Ramos (cell line): Measurements from ENCODE around the gene ZNF280D.

ENCODE experiments used
- in situ Hi-C: fragments of 300-500 bp; cut with MboI; formaldehyde crosslinking; loops from one replicate; pipeline ENCODE4 v1.14.3; 2022; ENCODE audit warnings: low sequenced_read_pairs; ENCODE audit not compliant: unreplicated experiment

The ZNF280D gene

GRCh38 chr15:56654216-56654615 lies 79.1 kb downstream of the ZNF280D start:
- in situ Hi-C loops: no loop called here

- in situ Hi-C loops: no loop called here
Observed at GRCh38 chr15:56653787-56654186, 79.5 kb downstream of the ZNF280D start.

DNA sequence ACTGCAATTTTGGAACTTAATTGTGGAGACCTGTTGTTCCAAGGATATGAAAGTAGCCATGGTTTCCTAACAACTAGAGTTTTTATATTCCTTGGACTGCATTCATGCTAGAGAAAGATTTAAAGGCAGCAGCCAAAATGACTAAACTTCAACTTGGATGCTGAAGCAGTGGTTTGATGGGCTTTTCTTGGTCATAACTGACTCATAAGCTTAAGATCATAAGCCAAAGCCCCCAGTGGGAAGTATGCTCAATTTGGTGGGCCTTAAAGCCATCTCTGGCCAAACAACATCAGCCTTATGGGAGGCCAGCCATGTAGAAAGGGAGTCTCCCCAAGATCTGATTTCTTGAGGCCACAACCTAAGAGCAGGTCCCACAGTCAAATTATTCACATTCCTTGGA lies 80.2 kb downstream of the ZNF280D start:
- in situ Hi-C loops: no loop called here

DNA sequence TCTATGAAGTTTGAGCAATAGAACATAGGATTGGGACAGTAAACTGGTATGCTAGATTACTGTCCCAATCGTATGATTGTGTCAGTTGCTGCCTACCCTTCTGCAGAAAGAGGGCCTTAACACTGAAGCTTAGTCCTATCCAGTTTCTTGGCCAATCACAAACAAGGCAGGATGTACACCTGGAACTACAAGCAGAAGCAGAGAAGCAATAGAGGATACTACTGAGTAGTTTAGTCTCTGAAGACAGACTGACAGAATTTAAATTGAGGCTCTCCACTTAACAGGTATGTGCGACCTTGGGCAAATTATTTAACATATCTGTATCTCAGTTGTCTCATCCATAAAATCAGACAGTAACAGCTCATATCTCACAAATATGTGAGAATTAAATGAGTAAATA lies 85.0 kb downstream of the ZNF280D start:
- in situ Hi-C loops: no loop called here

DNA sequence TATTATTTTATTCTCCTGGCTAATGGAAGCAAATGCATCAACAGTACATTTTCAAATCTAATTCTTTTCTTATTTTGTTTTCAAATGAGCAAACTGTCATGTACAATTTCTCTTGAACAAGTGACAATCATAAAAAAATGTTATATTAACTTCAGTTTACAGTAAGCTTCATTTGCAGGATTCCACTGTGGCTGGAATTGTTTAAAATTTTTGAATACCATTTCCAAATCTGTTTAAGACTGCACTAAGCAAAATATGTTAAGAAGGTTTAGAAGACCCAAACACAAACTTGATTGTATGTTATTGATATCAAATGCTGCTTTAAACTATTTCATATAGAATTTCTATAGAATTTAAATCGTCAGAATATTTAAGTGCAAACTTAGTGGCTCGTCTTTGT lies 92.8 kb downstream of the ZNF280D start:
- in situ Hi-C loops: no loop called here

DNA sequence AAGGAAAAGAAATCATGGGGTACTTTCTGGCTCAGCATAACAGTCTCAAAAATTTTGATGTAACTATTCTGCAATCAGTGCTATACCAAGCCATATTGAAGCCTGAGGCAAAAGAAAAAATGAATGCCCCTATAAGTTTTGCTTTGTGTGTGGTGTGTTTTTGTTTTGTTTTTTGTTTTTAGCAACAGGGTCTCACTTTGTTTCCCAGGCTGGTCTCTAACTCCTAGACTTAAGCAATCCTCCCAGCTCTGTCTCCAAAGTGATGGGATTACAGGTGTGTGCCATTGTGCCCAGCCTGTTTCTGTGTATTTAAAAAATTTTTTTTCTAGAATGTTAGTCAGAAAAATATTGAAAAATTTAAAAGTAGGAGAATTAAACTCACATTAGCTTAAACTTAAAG lies 93.2 kb downstream of the ZNF280D start:
- in situ Hi-C loops: no loop called here

GRCh38 chr15:56639631-56640030 lies 93.7 kb downstream of the ZNF280D start:
- in situ Hi-C loops: no loop called here

- in situ Hi-C loops: no loop called here
Observed at GRCh38 chr15:56631765-56632164, 101.5 kb downstream of the ZNF280D start.

- in situ Hi-C loops: no loop called here
Observed at GRCh38 chr15:56628893-56629532, 104.3 kb downstream of the ZNF280D start.

GRCh38 chr15:56619887-56620286 lies 113.4 kb downstream of the ZNF280D start:
- in situ Hi-C loops: no loop called here

GRCh38 chr15:56617628-56618027 lies 115.7 kb downstream of the ZNF280D start:
- in situ Hi-C loops: no loop called here

DNA sequence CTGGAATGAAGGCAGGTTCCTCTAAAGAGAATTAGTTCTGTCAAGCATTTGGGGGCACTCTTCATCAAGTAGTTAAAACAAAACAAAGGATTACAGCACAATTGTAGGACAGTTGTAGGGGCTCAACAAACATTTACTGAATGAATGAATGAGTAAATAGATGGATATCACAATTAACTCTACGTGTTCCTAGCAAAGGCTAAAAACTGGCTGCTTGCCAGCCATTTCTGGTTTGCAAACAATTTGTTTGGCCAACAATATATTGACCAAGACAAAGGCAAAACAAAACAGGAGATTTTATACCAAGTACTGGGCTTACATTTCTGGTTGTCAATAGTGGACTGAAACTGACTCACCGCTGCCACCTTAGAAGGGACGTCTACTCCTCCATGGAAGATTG lies 116.8 kb downstream of the ZNF280D start:
- in situ Hi-C loops: no loop called here

DNA sequence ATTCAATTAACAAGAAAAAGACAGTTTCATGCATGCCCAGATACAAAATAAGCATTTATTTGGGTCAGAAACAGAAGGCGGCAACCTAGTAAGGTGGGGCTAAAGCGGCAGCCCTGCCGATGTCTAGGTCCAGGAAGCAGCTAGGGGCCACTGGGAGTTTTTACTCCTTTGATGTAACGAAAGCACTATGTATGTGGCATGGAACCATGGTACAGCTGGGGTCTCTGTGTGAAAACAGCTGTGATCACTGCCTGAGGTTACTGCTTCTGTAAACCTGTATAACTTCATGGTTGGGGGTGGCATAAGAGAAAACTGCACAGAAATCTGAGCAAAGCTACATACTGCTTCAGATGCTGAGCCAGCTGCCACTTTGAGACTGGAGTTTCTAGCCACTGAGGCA lies 119.5 kb downstream of the ZNF280D start:
- in situ Hi-C loops: no loop called here

DNA sequence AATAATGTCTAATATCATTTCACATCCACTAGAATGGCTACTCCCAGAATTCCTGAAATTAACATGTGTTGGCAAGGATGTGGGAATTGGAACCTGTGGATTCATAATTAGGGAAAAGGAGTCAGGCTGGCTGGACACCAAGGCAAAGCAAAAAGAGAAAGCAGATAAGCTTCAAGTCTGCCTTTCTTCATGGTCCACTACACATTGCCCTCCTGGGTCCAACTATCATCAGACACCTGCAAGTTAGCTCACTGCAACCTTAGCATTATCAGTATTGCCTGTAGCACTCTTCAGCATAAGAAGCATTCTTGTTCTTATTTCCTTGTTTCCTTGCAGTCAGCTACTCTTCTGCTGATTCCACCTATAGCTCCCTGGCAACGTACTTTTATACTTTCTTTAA lies 124.3 kb downstream of the ZNF280D start:
- in situ Hi-C loops: no loop called here

DNA sequence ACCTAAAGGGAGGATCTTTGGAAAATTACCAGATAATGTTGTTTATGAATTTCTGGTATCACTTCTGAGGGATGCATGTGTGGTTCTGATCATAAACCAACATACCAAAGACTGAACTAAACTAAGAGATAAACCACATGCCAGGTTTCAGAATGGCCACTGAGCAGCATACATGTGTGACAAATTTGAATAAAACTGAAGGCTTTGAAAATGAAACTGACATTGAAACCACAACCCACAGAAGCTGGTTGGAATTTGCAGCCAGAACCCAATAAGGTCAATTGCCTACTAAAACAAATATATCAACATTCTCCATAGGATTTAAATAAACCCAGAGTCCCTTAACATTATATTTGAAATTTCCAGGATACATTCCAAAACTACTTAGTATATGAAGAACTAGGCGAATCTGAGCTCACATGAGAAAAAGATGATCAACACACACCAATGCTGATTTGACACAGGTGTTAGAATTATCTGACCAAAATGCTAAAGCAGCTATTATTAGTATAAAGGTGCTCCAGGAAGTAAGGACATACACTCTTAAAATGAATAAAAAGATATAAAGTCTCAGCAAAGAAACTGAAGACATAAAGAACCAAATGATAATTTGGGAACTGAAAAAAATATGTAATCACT lies 125.0 kb downstream of the ZNF280D start:
- in situ Hi-C loops: no loop called here

GRCh38 chr15:56602253-56602652 lies 131.1 kb downstream of the ZNF280D start:
- in situ Hi-C loops: no loop called here

DNA sequence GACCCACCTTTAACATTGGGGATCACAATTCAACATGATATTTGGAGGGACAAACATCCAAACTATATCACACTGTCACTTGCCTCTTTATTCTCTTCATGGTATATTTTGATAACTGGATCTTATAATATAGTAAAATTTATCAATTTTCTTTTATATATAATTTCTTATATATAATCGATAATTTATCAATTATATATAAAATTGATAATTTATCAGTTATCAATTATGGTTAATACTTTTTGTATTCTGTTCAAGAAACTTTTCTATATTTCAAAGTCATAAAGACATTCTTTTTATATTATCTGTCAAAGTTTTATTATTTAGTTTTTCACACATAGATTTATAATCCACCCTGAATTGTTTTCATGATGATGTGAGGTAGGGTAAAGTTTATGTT lies 132.9 kb downstream of the ZNF280D start:
- in situ Hi-C loops: no loop called here

GRCh38 chr15:56598991-56599390 lies 134.3 kb downstream of the ZNF280D start:
- in situ Hi-C loops: no loop called here

DNA sequence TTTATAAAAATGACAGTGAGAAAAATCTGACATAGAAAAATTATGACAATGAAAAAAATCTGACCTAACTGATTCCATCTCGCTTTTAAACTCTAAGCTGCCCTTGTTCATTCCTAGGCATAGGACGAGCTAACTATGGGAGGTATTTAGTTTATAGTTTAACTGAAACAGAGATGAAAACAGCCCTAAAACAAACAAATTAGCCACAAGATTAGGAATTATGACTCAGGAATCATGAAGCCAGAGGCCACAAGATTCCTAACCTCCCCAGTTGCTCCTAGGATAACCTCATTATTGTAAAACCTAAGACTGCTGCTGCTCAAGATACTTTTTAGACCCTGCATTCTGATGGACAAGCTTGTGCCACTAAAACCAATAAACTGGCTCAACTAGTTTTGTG lies 145.6 kb downstream of the ZNF280D start:
- in situ Hi-C loops: no loop called here

- in situ Hi-C loops: no loop called here
Observed at GRCh38 chr15:56586206-56586605, 147.1 kb downstream of the ZNF280D start.

GRCh38 chr15:56582785-56583184 lies 150.5 kb downstream of the ZNF280D start:
- in situ Hi-C loops: no loop called here
